Bone marrow (tissue), 2 donors: ENCODE data around the gene UBXN10.

Experiments
- DNase-seq, 2 donors: peaks; one replicate each; lab custom pipeline; 2025; lab: John Stamatoyannopoulos, UW

UBXN10 gene, protein sequence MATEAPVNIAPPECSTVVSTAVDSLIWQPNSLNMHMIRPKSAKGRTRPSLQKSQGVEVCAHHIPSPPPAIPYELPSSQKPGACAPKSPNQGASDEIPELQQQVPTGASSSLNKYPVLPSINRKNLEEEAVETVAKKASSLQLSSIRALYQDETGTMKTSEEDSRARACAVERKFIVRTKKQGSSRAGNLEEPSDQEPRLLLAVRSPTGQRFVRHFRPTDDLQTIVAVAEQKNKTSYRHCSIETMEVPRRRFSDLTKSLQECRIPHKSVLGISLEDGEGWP

DNA sequence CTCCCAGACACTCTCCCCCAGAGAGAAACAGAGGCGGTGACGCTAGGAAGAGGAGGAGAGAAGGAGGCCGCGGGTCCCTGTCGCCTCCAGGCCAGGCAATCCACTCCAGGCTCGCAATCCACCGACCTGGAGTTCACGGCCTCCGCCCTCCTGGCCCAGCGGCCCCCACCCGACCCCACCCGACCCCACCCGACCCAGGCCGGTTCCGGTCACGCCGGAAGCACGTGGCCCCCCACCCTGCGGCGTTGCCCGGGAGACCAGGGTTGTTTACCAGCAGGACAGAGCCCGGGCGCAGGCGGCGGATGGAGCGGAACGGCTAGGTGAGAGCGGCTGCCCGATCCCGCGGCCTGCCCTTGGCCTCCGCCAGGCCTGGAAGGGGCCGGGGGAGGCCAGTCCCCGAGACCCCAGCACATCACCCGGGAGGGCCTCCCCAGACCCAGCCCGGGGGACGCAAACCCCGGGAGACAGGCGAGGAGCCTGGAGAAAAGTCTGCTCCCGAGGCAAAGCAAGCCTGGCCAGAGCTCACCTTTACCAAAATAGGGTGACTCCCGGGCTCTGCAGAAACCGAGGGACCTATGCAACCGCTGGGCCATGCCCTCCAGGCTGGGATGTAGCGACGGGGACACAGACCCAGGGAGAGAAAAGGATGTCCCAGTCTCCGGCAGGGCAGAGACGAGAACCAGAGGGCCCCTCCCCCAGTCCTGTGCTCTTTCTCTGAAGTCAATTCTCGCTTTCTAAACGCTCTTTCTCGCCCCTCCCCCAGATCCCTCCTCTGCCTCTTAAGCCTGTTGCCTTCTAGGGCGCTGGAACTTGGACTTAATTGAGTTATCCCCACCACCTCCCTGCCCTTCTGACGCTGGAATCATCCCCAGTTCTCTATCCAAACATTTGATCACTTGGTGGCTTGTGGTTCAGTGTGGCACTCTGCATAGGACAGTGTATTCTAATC, at the start of gene UBXN10, which contains the start of gene PLA2G2C:
UBXN10 (plus strand) TSS at position 263 of the 949 bp plus-strand sequence. CDS start 4,466 bp downstream, outside the sequence.
PLA2G2C (minus strand) TSS at position 685 of the 949 bp plus-strand sequence. CDS start 9,155 bp downstream, outside the sequence.
- DNase-seq = no peak

DNA sequence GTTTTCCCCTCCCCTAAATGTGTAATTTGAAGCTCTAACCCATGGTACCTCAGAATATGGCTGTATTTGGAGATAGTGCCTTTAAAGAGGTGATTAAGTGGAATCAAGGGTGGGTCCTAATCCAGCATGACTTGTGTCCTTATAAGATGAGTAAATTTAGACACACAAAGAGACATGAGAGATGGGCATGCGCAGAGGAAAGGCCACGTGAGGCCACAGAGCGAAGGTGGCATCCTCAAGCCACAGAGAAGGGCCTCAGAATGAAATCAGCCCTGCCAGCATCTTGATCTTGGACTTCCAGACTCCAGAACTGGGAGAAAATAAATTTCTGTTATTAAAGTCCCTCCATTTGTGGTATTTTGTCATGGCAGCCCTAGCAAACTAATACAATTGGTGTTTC, 49.6 kb upstream of the UBXN10 start:
- DNase-seq = no peak

DNA sequence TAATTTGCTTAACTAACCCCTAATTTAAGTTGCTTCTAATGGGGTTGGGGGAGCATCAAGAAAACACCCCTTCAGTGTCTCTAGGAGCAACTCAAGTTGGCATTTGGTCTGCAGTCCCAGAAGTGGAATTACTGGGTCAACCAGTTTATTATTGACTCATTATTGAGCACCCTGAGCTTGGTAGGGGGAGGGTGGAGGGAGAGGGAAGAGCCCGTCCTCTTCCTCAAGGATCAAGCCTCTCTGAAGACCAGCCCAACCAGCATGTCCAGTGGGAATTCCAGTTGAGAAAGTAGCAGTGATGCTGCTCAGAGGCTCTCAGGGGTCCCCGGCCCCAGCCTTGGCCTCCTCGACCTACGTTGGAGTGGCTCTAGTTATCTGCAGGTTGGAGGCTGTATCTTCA, 48.8 kb upstream of the UBXN10 start:
- DNase-seq = no peak

DNA sequence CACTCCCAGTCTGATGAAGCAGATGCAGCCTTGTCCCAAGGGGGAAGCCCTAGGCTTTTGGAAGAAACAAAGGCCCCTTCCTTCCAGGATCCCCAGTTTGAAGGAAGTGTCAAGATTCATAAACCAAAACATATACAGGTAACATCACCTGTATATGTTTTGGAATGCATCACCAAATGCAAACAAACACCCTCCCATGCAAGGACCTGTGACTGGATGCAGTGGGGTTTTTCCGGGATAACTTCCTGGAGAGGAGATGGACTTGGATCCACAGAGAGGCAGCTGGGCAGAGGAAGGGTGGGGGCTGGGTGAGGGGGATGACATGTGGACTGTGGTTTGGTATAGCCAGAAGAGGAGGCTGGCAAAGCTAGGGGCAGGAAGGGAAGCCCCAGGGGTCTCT, 48.3 kb upstream of the UBXN10 start:
- DNase-seq = no peak

DNA sequence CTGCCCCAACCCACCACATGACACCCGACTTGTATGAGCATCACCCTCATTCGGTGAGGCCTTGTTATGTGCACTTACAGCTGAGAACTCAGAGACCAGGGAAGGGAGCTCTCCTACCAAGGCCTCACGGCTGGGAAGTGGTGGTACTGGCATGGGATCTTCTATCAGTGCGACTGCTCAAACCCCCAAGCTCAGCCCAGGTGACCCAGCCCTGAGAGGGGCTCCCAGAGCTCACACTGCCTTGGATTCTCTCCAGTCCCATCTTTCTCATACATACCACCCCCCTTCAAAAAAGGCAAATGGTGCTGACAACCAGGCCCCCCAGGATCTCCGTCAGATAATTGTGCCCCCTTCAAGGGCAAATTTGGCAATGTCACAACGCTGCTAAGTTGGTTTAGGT, 47.5 kb upstream of the UBXN10 start:
- no peak for DNase-seq

DNA sequence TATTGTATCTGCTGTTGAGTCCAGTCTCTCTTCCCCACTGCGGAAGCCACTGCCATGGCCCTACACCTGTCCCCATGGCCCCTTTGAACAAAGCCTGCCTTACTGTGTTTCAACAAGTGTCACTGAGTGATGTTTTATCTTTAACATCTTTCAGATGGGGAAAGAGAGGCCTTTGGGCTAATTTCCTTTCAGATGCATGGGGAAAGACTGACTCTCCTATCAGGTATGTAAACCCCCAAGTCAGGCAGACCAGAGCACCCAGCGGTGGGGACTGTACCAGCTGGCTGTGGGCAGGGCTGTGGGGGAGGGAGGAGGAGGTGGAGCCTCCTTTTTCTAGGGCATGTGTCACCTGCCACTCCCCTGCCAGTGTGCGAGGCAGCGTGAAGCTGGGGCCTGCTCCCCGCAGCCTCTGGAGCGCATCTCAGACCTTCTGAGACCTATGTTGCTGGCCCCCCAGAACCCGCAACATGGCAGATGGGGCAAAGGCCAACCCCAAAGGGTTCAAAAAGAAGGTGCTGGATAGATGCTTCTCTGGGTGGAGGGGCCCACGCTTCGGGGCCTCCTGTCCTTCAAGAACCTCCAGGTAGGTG, 46.8 kb upstream of the UBXN10 start, which contains the start of gene PLA2G2F:
PLA2G2F (plus strand) TSS at position 363 of the 590 bp plus-strand sequence; CDS start at position 468, 105 bp downstream.
- DNase-seq = no peak

DNA sequence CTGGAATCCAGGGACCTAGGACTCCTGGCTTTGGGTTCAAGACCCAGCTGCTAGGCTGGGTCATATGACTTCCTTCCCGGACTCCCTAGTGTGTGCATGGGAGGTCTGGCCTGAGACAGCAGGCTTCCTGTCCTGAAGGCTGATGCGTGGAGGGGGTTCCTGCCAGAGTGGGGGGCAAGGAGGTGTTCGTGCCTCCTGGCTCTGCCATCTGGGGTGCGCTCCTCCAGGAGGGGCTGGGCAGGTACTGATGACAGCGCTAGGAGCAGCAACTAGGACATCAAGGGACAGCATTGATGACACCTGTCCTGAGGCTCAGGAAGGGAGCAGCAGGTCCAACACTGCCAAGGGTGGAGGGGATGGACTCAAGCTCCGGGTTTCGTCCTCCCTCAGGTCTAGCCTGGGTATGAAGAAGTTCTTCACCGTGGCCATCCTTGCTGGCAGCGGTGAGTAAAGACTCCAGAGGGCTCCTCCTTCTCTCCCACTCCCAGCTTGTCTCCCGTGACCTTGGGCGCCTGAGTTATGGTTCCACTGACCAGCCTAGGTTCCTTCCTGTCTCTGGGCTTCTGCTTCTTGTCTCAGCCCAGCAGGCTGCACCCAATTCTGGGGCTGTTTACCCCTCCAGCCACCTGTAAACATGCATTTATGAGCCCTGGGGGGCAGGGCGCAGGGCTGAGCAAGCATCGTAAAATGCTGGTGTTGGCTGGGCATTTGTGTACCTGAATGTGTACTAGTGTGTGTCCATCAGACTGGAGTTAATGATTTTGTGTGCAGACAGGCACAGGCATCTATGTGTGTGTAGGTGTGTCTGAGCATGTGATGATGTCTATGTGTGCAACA, 45.9 kb upstream of the UBXN10 start:
- no peak for DNase-seq

DNA sequence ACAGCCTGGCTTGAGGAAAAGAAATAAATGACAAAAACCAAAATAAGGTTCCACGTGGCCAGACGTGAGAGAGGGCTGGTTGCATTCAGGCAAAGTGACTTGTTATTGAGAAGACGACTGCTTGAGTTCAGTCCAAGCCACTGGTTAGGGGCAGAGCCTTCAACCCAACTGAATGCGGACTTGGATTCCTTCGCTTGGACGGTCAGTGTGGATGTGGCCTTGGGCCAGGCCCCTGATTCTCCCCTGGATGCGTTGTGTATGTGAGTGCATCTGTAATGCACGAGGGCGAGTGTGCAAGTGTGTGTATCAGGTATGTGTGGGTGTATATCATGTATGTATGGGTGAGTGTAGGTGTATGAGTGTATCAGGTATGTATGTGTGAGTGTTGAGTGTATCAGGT, 44.9 kb upstream of the UBXN10 start:
- DNase-seq = no peak

DNA sequence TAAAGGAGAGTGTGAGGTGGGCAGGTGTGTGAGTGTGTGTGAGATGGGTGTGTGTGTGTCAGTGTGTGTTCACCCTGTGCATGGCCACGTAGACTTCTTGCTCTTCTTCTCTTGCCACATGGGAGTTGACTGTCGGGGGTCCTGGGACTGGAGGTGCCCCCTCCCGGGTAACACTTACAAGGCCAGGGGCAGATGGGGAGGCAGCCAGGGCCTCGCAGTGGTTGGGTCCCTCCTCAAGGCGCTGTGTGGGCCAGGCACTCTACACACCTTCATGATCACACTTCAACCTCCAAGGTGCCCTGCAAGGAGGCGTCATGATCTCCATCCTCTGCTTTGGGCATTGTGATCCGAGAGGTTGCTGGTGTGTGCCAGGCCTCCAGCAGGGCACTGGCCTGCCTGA, 44.4 kb upstream of the UBXN10 start:
- no peak for DNase-seq

DNA sequence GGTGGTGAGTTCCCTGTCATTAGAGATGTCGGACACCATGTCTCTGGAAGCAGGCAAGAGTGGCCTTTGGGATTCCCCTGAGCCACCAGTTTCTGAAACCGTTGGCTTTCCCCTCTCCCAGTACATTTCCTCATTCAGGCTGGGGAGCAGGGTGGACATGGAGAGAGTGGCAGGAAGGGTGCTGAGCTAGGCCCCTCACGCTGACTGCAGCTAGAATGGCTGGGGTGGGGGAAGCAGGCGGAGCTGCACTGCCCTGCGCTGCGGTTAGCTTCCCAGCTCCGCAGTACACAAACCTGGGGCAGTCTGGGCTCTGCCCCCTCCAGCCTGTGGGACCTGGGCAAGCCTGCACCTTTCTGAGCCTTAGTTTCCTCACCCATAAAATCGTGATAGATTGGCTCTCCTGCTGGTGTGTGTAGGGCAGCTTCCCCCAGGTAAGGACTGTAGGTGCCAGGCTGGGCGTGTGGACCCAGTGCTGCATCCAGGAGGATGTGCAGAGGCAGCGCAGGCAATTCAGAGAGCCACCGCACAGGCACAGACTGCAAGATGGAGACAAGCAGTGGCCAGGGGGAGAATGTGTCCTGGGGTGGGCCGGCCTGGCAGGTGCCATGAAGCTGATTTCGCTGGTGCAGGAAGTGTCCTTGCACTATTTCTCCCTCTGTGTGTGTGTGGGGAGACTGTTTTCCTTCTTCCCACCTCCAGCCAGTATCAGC, 43.7 kb upstream of the UBXN10 start:
- DNase-seq = no peak

DNA sequence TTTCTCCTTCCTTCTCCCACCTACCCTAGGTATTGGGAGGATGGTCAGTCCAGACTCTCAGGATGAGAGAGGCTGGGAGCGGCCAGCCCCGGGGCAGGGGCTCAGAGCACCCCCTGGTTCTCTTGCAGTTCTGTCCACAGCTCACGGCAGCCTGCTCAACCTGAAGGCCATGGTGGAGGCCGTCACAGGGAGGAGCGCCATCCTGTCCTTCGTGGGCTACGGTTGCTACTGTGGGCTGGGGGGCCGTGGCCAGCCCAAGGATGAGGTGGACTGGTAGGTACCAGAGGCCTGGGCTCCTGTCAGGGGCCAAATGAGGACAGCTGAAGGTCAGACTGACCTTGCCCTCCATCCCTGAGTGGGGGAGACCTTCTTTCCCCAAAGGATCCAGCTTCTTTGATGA, 42.6 kb upstream of the UBXN10 start:
- no peak for DNase-seq

DNA sequence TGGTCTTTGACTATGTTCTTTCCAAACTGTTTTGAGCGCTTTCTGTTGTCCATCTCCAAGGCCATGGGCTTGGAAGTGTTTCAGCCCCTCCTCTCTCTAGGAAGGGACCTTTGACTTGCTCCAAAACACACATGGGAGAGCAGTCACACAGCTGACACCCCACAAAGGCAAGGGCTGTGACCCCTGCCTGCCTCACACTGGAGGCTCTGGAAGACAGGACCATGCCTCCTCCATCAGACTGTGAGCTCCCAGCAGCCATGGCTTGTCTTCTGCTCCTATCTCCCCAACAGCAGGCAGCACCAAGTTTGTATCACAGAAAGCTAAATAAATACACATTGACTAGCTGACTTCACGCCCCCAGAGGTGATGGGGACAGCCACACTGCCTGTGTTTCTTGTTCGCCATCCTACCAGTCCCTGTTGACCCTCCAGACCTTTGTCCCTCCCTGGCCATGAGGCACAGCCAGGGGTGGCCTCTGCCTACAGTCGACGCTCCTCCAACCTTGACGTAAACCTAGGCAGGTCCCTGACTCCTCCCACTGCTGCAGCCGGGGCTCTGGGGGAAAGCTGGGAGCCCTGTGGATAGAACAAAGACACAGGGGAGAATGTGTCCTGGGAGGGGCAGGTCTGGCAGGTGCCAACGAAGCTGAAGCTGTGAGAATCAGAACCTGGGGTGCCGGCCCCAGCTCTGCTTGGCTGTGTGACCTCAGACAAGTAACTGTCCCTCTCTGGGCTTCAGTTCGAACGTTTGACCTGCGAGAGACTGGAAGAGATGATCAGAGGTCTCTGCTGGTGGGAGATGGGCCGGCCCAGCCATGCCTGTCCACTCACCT, 41.9 kb upstream of the UBXN10 start:
- DNase-seq = no peak

DNA sequence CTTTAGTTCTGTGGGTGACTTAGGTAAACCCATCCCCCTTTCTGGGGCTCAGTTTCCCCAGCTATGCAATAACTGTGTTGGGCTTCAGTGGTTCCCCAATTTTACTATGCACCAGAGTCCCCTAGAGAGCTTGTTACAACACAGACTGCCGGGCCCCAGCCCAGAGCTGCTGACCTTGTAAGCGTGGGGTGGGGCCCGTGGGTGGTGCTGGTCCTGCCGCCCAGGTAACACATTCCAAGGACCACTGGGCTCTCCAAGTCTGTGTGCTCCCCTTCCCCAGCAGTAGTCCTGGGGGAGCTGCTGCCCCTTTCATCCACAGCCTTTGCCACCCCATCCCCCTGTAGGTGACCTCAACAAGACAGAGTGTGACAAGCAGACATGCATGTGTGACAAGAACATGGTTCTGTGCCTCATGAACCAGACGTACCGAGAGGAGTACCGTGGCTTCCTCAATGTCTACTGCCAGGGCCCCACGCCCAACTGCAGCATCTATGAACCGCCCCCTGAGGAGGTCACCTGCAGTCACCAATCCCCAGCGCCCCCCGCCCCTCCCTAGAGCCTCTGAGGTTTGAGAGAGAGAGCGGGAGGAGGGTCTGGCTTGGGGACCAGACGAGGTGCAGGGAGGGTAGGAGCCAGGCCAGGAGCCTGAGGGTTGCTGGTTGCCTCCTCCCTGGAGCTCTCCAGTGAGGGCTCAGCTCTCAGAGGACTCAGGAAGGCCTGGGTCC, 37.9 kb upstream of the UBXN10 start:
- DNase-seq = no peak

DNA sequence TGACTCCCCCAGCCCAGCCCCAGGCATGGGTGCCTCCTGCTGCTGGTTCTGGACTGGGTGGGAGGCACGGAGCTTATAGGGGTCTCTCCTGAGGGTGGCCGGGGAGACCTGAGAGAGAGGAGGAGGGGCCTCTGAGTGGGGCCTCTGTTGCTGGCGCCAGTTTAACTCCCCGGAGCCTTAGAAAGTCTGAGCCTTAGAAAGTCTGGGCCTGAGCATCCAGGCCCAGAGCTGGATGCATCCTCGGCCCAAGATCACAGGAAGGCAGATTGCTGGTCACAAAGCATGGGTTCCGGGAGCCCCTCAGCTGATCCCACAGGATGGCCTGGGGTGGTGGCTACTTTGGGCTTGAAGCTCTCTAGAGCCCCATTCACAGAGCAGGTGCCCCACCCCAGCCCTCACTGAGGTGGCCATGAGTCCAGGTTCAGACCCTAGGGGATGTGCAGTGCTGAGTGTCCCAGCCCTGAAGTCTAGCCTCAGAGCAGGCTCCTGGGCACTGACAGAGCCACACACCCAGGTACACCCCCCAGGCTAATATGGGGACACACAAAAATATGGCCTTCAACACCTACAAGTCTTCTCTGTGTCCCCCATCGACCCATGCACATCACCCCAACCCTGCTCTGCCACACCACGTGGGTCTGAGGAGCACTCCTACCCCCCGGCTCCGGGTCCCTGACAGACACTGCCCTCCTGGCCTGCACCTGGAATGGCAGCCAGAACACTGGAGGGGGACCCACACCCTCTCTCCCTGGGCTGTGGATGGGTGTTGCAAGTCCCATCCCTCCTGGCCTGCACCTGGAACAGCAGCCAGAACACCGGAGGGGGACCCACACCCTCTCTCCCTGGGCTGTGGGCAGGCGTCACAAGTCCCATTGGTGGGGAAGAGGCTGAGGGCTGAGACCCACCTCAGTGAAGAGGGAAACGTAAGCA, 37.1 kb upstream of the UBXN10 start:
- no peak for DNase-seq

DNA sequence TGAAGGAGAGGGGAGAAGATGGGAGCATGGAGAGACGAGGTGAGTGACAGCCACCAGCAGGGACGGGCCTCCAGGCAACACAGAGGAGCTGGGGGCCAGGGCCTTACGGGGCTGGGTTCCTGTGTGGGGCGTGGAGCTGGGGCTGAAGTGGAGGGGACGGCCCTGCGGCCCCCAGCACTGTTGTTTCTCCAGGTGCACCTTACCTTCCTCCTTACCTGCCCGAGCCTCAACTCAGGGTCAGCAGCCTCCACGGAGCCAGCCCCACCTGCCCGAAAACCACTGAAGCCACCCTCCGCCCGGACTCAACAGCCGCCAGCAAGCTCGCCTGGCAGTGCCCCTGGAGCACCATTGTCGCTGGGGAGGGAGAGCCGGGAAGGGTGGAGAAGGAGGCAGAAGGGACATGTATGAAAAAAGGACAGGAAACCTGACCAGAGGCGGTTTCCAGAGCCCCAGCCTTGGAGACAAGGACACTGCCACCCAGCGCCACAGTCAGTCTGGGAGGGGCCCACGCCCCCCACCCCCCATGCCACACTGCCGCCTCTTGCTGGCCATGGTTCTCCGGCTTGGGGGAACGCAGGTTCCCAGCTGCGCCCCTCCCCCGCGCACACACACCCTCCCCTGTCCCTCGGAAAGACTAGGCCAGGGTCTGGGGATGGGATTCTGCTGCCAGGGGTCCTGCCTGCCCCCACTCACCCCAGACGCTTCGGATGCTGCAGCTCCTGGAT, 36.1 kb upstream of the UBXN10 start:
- DNase-seq = no peak

DNA sequence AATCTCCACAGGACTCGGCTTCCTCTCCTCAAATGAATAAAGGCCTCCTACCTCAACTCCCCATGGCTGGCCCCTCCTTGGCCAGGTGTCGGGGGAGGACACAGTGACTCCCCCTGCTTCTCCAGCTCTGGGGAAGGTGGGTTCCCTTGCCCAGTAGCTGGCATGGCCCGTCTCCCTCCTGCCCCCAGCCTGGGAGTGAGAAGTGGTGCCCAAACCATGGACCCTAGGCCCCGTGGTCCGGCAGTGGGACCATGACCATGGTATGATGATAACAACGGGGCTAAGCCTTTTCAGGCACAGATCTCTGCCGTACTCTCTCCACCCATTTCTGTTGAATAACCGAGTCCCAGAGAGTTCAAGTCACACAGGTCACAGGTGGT, 35.6 kb upstream of the UBXN10 start:
- no peak for DNase-seq

DNA sequence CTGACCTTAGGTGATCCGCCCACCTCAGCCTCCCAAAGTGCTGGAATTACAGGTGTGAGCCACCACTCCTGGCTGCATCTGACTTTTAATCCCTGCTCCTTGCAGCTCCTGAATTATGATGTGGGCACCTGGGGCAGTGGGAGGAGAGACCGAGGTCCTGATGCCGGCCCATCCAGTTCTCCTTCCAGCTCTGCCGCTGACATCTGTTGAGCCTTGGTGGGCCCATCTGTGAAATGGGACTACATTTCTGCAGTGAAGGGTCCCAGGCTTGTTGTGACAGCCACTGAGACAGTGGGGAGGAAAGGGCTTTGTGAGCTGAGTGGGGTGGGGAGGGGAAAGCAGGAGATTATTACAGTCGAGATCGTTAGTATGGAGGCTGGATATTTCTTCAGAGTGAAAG, 34.9 kb upstream of the UBXN10 start:
- no peak for DNase-seq
